ENCODE measurements around the gene GAB1. TPM values are rescaled to one million over a fixed set of nuclear protein-coding genes. Genes with fewer than 3 reads are reported as not detected.

Gene GAB1
- total RNA-seq, 1 donor from 2014 or later = 14.9 TPM

- H3K4me3 ChIP-seq (ENCODE audit: low read depth, low read length) = no peak overlapping the region
- DNase-seq (ENCODE audit: low read depth) = no peak
- no peaks in the 10 kb centered on the region for H3K36me3 ChIP-seq (ENCODE audit: control insufficient read depth, insufficient read depth, low read length)
- TF ChIP-seq CTCF (IDR thresholded peaks at IDR 0.05; ENCODE audit: insufficient read depth, low read length, poor library complexity, severe bottlenecking) = no peak
- no peaks in the 10 kb centered on the region for H3K27me3 ChIP-seq (ENCODE audit: control insufficient read depth, insufficient read depth, low read length)
Measured at GRCh38 chr4:143437937-143438336, 101.3 kb downstream of the GAB1 start.

DNA sequence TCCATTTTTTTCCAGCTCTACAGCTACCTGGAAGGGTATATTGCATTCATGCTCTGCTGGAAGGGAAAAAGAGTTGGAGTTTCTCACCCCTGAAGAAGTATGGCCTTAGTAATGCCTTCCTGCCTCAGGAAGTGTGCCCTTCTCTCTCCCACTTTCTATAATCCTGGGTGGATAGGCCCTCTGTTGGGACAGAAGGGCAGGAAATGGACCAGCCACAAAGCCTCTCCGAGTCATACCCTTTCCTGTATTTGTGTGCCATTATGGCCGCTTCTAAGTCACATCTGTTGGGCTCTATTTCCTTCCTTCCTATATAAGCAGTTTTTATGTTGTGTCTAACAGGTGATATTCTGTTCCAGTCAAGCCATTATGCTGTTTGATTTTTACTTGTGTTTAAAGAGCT lies 102.0 kb downstream of the GAB1 start:
- TF ChIP-seq CTCF (IDR thresholded peaks at IDR 0.05; ENCODE audit: insufficient read depth, low read length, poor library complexity, severe bottlenecking) = no peak
- Histone ChIP-seq H3K4me3 (ENCODE audit: low read depth, low read length) (no peak overlapping the region), H3K36me3 (ENCODE audit: control insufficient read depth, insufficient read depth, low read length) (no peaks in the 10 kb centered on the region), H3K27me3 (ENCODE audit: control insufficient read depth, insufficient read depth, low read length) (no peaks in the 10 kb centered on the region)
- no peak for DNase-seq (ENCODE audit: low read depth)

GRCh38 chr4:143441109-143441508 lies 104.4 kb downstream of the GAB1 start:
- no peaks in the 10 kb centered on the region for H3K36me3 ChIP-seq (ENCODE audit: control insufficient read depth, insufficient read depth, low read length)
- DNase-seq (ENCODE audit: low read depth) = no peak

GRCh38 chr4:143441678-143442077 lies 105.0 kb downstream of the GAB1 start:
- H3K4me3 ChIP-seq (ENCODE audit: low read depth, low read length) = no peak overlapping the region
- DNase-seq (ENCODE audit: low read depth) = no peak
- no peaks in the 10 kb centered on the region for H3K36me3 ChIP-seq (ENCODE audit: control insufficient read depth, insufficient read depth, low read length)
- no peaks in the 10 kb centered on the region for H3K27me3 ChIP-seq (ENCODE audit: control insufficient read depth, insufficient read depth, low read length)
- TF ChIP-seq CTCF (IDR thresholded peaks at IDR 0.05; ENCODE audit: insufficient read depth, low read length, poor library complexity, severe bottlenecking) = no peak

More at GRCh38 chr4:143441109-143441508, 104.4 kb downstream of the GAB1 start:
- no peak for TF ChIP-seq CTCF (IDR thresholded peaks at IDR 0.05; ENCODE audit: insufficient read depth, low read length, poor library complexity, severe bottlenecking)
- Histone ChIP-seq H3K4me3 (ENCODE audit: low read depth, low read length) (no peak overlapping the region), H3K27me3 (ENCODE audit: control insufficient read depth, insufficient read depth, low read length) (no peaks in the 10 kb centered on the region)

DNA sequence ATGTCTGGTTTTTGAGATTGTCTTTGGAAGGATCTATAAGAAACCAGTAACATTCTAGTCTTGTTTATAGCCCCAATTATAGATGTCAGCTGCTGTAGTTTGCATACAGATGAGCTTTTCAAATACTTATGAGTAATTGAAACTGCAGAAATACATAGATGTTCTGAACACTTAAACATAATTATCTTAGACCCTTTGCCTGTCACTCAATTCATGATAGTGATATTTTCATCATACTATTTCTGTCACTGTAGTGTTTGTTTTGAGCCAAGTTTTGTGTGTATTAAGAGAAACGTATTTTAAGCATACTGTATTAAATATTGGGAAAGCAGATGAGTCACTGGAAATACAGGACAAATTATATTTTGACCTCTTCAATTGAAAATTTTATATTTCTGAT lies 107.1 kb downstream of the GAB1 start:
- Histone ChIP-seq H3K27me3 (ENCODE audit: control insufficient read depth, insufficient read depth, low read length) (no peaks in the 10 kb centered on the region), H3K4me3 (ENCODE audit: low read depth, low read length) (no peak overlapping the region), H3K36me3 (ENCODE audit: control insufficient read depth, insufficient read depth, low read length) (no peaks in the 10 kb centered on the region)
- no peak for TF ChIP-seq CTCF (IDR thresholded peaks at IDR 0.05; ENCODE audit: insufficient read depth, low read length, poor library complexity, severe bottlenecking)
- no peak for DNase-seq (ENCODE audit: low read depth)

DNA sequence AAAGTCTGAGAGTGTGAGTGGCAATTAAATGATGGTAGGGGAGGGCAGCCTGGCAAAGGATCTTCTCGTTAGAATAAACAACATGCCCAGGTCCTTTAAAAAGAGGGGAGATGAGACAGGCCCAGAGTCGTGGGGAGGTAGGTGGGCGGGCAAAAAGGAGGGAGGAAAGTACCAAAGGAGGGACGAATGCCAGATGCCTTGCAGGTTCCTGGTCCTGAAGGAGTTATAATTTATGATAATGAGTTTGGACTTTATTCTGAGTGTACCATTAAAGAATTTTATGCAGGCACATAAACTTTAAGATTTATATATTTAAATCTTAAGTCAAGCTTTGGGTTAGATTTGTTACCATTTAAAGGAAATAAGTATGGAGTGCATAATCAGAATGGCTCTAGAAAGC lies 114.5 kb downstream of the GAB1 start:
- no peak for TF ChIP-seq CTCF (IDR thresholded peaks at IDR 0.05; ENCODE audit: insufficient read depth, low read length, poor library complexity, severe bottlenecking)
- Histone ChIP-seq H3K36me3 (ENCODE audit: control insufficient read depth, insufficient read depth, low read length) (no peaks in the 10 kb centered on the region), H3K27me3 (ENCODE audit: control insufficient read depth, insufficient read depth, low read length) (no peaks in the 10 kb centered on the region), H3K4me3 (ENCODE audit: low read depth, low read length) (no peak overlapping the region)
- DNase-seq (ENCODE audit: low read depth) = no peak

Measured in kidney epithelial cell (primary cell).